ENCODE measurements around the gene LTBP1.

Gene LTBP1

GRCh38 chr2:32922501-32922900 is 24.3 kb upstream of the LTBP1 start:
- no peak for TF ChIP-seq CTCF (IDR thresholded peaks at IDR 0.05; ENCODE audit: borderline replicate concordance, control extremely low read depth, extremely low read depth, insufficient read depth, missing control alignments)
- in situ Hi-C loops (cut with MboI; ENCODE audit: low sequenced_read_pairs, unreplicated experiment): no loop called here
- no peak for DNase-seq (ENCODE audit: low spot score)

GRCh38 chr2:32923109-32923508 is 23.6 kb upstream of the LTBP1 start:
- DNase-seq (ENCODE audit: low spot score): no peak
- TF ChIP-seq CTCF (IDR thresholded peaks at IDR 0.05; ENCODE audit: borderline replicate concordance, control extremely low read depth, extremely low read depth, insufficient read depth, missing control alignments): no peak
- in situ Hi-C loops (cut with MboI; ENCODE audit: low sequenced_read_pairs, unreplicated experiment): no loop called here

GRCh38 chr2:32925283-32925815 is 21.4 kb upstream of the LTBP1 start:
- DNase-seq (ENCODE audit: low spot score): no peak
- in situ Hi-C loops (cut with MboI; ENCODE audit: low sequenced_read_pairs, unreplicated experiment): no loop called here

GRCh38 chr2:32925976-32926707 is 20.6 kb upstream of the LTBP1 start:
- no peak for DNase-seq (ENCODE audit: low spot score)
- in situ Hi-C loops (cut with MboI; ENCODE audit: low sequenced_read_pairs, unreplicated experiment): no loop called here

More at GRCh38 chr2:32925283-32925815, 21.4 kb upstream of the LTBP1 start:
- no peak for TF ChIP-seq CTCF (IDR thresholded peaks at IDR 0.05; ENCODE audit: borderline replicate concordance, control extremely low read depth, extremely low read depth, insufficient read depth, missing control alignments)

GRCh38 chr2:32926708-32927084 is 20.1 kb upstream of the LTBP1 start:
- no peak for TF ChIP-seq CTCF (IDR thresholded peaks at IDR 0.05; ENCODE audit: borderline replicate concordance, control extremely low read depth, extremely low read depth, insufficient read depth, missing control alignments)
- in situ Hi-C loops (cut with MboI; ENCODE audit: low sequenced_read_pairs, unreplicated experiment): no loop called here
- no peak for DNase-seq (ENCODE audit: low spot score)

More at GRCh38 chr2:32925976-32926707, 20.6 kb upstream of the LTBP1 start:
- no peak for TF ChIP-seq CTCF (IDR thresholded peaks at IDR 0.05; ENCODE audit: borderline replicate concordance, control extremely low read depth, extremely low read depth, insufficient read depth, missing control alignments)

GRCh38 chr2:32930436-32930835 is 16.3 kb upstream of the LTBP1 start:
- in situ Hi-C loops (cut with MboI; ENCODE audit: low sequenced_read_pairs, unreplicated experiment): no loop called here
- DNase-seq (ENCODE audit: low spot score): no peak
- TF ChIP-seq CTCF (IDR thresholded peaks at IDR 0.05; ENCODE audit: borderline replicate concordance, control extremely low read depth, extremely low read depth, insufficient read depth, missing control alignments): no peak

All from GM13976 (cell line).